Colonic mucosa (tissue), 4 donors: ENCODE measurements around the gene KIF2C. TPM values are rescaled to one million over a fixed set of nuclear protein-coding genes. Genes with fewer than 3 reads are reported as not detected.

ENCODE experiments used
- DNase-seq: peaks from one replicate; pipeline ENCODE4 v3.0.0-alpha.2; 2020
- H3K27ac ChIP-seq: fragments of 200-600 bp; one replicate; pipeline ENCODE4 v1.8.0; 2021
- H3K27me3 ChIP-seq: fragments of 200-600 bp; one replicate; pipeline ENCODE4 v1.8.0; 2021
- H3K36me3 ChIP-seq: fragments of 200-600 bp; one replicate; pipeline ENCODE4 v1.8.0; 2021
- H3K4me1 ChIP-seq: fragments of 200-600 bp; one replicate; pipeline ENCODE4 v1.8.0; 2021; ENCODE audit warnings: mild to moderate bottlenecking
- H3K4me3 ChIP-seq: fragments of 200-600 bp; one replicate; pipeline ENCODE4 v1.8.0; 2021
- H3K9ac ChIP-seq, 2 donors: one replicate each; pipeline ENCODE4 v1.7.0; 2013; ENCODE audit warnings: control low read depth in 2 of 2, low read depth in 2 of 2, low read length in 2 of 2
- H3K9me3 ChIP-seq: fragments of 200-600 bp; one replicate; pipeline ENCODE4 v1.8.0; 2021
- intact Hi-C: fragments of 100-400 bp; cut with DNase I; formaldehyde crosslinking; loops from one replicate; pipeline ENCODE4 v1.14.1; 2022
- total RNA-seq, 2 donors: library from RNA; stranded (reverse); fragmentation: NEBNext Ultra II Directional in 1 of 2; extraction: Animal tissue kit (Norgen Biotek cat#: 25700) in 1 of 2; gene quantifications; one replicate each; pipeline ENCODE4 v1.2.1, GENCODE V29; 2021
- TF ChIP-seq, protein P1 (sequence below): fragments of 200-600 bp; IDR thresholded peaks from one replicate; pipeline ENCODE4 v1.8.0; 2022; ENCODE audit warnings: antibody characterized with exemption, mild to moderate bottlenecking
- donor health status: healthy.
- donor health status: DM: no; HTN: no; CAD: no.
- donor health status: DM: no; HTN: no; CAD: no.

KIF2C gene
- total RNA-seq, 2 donors from 2014 or later, result 13.6 to 33.2 TPM

- H3K4me3 ChIP-seq, result no peak overlapping the region
- no peak overlapping the region for H3K27ac ChIP-seq
- no peak overlapping the region for H3K9ac ChIP-seq
- no peaks in the 10 kb centered on the region for H3K9me3 ChIP-seq
- TF ChIP-seq, protein P1, sequence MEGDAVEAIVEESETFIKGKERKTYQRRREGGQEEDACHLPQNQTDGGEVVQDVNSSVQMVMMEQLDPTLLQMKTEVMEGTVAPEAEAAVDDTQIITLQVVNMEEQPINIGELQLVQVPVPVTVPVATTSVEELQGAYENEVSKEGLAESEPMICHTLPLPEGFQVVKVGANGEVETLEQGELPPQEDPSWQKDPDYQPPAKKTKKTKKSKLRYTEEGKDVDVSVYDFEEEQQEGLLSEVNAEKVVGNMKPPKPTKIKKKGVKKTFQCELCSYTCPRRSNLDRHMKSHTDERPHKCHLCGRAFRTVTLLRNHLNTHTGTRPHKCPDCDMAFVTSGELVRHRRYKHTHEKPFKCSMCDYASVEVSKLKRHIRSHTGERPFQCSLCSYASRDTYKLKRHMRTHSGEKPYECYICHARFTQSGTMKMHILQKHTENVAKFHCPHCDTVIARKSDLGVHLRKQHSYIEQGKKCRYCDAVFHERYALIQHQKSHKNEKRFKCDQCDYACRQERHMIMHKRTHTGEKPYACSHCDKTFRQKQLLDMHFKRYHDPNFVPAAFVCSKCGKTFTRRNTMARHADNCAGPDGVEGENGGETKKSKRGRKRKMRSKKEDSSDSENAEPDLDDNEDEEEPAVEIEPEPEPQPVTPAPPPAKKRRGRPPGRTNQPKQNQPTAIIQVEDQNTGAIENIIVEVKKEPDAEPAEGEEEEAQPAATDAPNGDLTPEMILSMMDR, result no peak
- H3K36me3 ChIP-seq, result no peaks in the 10 kb centered on the region
- intact Hi-C loops, result no loop called here
- no peaks in the 10 kb centered on the region for H3K4me1 ChIP-seq
- no peak for DNase-seq
- H3K27me3 ChIP-seq, result no peaks in the 10 kb centered on the region
These were observed 34.2 kb upstream of the KIF2C start for GRCh38 chr1:44705470-44705869.

DNA sequence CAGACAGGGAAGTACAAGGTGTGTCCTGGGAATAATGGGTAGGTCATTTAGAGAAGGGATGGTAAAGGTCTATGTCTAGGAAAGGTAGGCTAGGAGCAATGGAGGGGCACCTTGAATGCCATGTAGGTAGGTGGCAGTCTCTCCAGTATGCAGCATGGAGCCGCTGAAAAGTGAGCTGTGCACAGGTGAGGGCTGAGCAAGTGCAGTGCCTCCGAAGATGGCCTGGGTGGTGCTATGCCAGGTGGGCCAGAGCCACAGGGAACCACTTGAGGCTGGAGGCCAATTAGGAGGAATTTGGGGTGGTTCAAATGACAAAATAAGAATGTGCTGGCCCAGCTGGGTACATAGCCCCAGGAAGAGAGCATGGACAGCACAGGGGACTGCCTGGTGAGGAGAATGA lies 33.7 kb upstream of the KIF2C start:
- Histone ChIP-seq H3K4me1 (no peaks in the 10 kb centered on the region), H3K36me3 (no peaks in the 10 kb centered on the region), H3K27me3 (no peaks in the 10 kb centered on the region), H3K9ac (no peak overlapping the region), H3K4me3 (no peak overlapping the region), H3K9me3 (no peaks in the 10 kb centered on the region), H3K27ac (no peak overlapping the region)
- DNase-seq, result no peak
- intact Hi-C loops, result no loop called here
- TF ChIP-seq, protein P1, result no peak

GRCh38 chr1:44707112-44707881 lies 32.3 kb upstream of the KIF2C start:
- Histone ChIP-seq H3K9ac (no peak overlapping the region), H3K4me1 (no peaks in the 10 kb centered on the region), H3K9me3 (no peaks in the 10 kb centered on the region), H3K27ac (no peak overlapping the region), H3K4me3 (no peak overlapping the region), H3K27me3 (no peaks in the 10 kb centered on the region), H3K36me3 (no peaks in the 10 kb centered on the region)
- no peak for DNase-seq
- intact Hi-C loops, result no loop called here
- TF ChIP-seq, protein P1, result no peak

DNA sequence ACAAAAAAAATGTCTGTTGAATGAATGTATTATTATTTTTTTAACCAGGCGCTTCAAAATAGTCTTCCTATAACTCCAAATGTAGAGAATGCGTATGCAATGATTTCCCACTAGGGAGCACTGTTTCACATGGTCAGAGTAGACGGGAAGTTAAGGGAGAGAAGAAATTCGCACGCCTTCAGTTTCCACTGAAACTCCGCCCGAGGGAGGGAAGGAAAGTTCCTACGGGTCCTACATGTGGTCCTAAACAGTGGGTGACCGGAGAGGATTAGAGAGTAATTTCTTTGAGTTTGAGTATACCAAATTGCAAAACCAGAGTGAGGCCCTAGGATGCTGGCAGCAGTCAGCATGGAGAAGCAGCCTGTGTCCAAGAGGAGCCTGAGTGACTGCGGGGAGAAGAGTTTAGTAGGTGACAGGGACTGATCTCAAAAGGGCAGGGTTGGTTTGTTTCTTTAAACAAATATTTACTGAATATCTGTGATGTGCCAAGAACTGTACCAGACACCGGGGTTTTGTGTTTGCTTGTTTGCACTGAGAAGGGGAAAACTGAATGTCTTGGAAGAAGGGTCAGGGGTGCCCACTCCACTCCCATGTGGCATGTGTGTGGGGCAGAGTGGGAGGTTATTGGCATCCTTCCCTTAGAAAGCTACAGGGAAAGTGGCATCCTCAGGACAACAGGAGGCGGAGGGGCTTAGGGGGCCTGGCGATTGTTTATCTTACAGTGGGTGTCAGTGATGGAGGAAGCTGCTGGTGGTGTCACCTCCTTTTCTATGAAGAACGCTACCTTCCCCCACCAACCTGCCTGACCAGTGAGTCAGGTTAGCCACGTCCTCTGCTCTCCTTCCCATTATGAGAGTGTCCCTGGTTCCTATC lies 31.4 kb upstream of the KIF2C start:
- Histone ChIP-seq H3K27ac (no peak overlapping the region), H3K9ac (no peak overlapping the region), H3K9me3 (no peaks in the 10 kb centered on the region), H3K4me3 (no peak overlapping the region), H3K36me3 (no peaks in the 10 kb centered on the region), H3K27me3 (no peaks in the 10 kb centered on the region), H3K4me1 (no peaks in the 10 kb centered on the region)
- TF ChIP-seq, protein P1, result peak; percentile 65
- DNase-seq, result peak; percentile 44
- intact Hi-C loops, result no loop called here

DNA sequence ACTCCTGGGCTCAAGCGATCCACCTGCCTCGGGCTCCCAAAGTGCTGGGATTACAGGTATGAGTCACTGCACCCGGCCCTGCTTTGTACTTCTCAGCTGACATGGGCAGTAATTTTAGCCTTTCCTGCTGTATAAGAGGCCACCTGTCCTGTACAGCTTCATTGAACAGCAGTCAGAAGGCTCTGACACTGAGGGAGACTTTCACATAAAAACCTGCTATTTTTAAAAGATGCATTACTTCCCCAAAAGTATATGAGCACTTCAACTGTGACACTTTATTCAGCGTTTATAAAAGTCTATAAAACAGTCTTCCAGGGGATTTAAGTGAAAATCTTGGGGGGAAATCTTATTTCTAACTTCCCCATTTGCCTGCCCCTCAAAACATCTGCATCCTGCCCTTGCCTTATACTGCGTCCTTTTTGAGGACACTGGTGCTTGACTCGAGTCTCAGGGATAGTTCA lies 26.3 kb upstream of the KIF2C start:
- intact Hi-C loops, result no loop called here
- no peaks in the 10 kb centered on the region for H3K4me1 ChIP-seq
- no peak overlapping the region for H3K27ac ChIP-seq
- no peak overlapping the region for H3K9ac ChIP-seq
- no peak for DNase-seq
- no peaks in the 10 kb centered on the region for H3K27me3 ChIP-seq
- H3K4me3 ChIP-seq, result no peak overlapping the region
- TF ChIP-seq, protein P1, result no peak
- H3K36me3 ChIP-seq, result no peaks in the 10 kb centered on the region
- H3K9me3 ChIP-seq, result no peaks in the 10 kb centered on the region
